Astrocyte (in vitro differentiated cells and primary cell): ENCODE data around the gene GLIS2.
"Not testable (repeated sequence)": the region's sequence is repeated elsewhere in the genome, so short reads cannot be mapped to it uniquely, and the experiment has no call there.

Experiments used
- CTCF ChIP-seq: IDR thresholded peaks from 2 replicates; pipeline ENCODE4 v1.5.1; 2011; ENCODE audit warnings: low read depth, mild to moderate bottlenecking, inconsistent platforms, low read length, moderate library complexity; ENCODE audit not compliant: insufficient read depth
- EZH2 ChIP-seq: IDR thresholded peaks from 2 replicates; pipeline ENCODE4 v1.6.1; 2012; ENCODE audit warnings: mild to moderate bottlenecking, low read length, inconsistent platforms; ENCODE audit not compliant: insufficient read depth

DNA sequence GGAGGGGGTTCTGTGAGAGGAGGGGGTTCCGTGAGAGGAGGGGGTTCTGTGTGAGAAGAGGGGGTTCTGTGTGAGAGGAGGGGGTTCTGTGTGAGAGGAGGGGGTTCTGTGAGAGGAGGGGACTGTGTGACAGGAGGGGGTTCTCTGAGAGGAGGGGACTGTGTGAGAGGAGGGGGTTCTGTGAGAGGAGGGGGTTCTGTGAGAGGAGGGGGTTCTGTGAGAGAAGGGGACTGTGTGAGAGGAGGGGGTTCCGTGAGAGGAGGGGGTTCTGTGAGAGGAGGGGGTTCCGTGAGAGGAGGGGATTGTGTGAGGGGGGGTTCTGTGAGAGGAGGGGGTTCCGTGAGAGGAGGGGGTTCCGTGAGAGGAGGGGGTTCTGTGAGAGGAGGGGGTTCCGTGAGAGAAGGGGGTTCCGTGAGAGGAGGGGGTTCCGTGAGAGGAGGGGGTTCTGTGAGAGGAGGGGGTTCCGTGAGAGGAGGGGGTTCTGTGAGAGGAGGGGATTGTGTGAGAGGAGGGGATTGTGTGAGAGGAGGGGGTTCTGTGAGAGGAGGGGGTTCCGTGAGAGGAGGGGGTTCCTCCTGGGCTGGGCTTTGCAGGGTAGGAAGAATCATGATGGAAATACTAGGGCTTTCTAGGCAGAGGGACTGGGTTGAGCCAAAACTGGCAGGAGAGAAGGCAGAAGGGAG is 28.6 kb downstream of the GLIS2 start:
- TF ChIP-seq CTCF, EZH2: not testable (repeated sequence)
